GM12878 (cell line): ENCODE data around the gene PPP1R13L. TPM values are rescaled to one million over a fixed set of nuclear protein-coding genes. Genes with fewer than 3 reads are reported as not detected.

Experiments
- ATAC-seq: fragments of 200-7000 bp; cut with Tn5 transposase; 3 replicates; pipeline ENCODE4 v1.9.1; 2020; ENCODE audit warnings: mild to moderate bottlenecking, moderate library complexity
- BruUV-seq: library from RNA; stranded (reverse); fragments of 400-500 nt; replicated peaks from 2 replicates; lab custom pipeline; 2021; lab: Mats Ljungman, UMichigan
- CTCF ChIA-PET: fragments of 300-600 bp; sonication (Branson Sonifier 250); formaldehyde crosslinking; extraction: SDS; loops from one replicate; lab custom pipeline; 2021; ENCODE audit warnings: inconsistent platforms; lab: Yijun Ruan, JAX
- POLR2A ChIA-PET: fragments of 350-600 bp; formaldehyde crosslinking; extraction: SDS; loops from one replicate; lab custom pipeline; 2021; ENCODE audit warnings: inconsistent platforms; lab: Charles Lee
- RAD21 ChIA-PET: fragments of 300-600 bp; sonication (Branson Sonifier 250); formaldehyde crosslinking; loops from one replicate; lab custom pipeline; 2023; ENCODE audit warnings: antibody characterized with exemption; ENCODE audit not compliant: unreplicated experiment; lab: Charles Lee
- SMC1A ChIA-PET: fragments of 300-600 bp; sonication (Branson Sonifier 250); formaldehyde crosslinking; loops from one replicate; lab custom pipeline; 2023; ENCODE audit not compliant: unreplicated experiment, uncharacterized antibody; lab: Charles Lee
- DNase-seq: peaks from one replicate; pipeline ENCODE4 v3.0.0-alpha.2; 2011; ENCODE audit warnings: low read depth, low spot score
- FAIRE-seq: peaks from 3 replicates; lab custom pipeline; 2011; peaks lifted over from hg19 to GRCh38; lab: Jason Lieb, UNC
- H2AFZ ChIP-seq: 2 replicates; pipeline ENCODE4 v1.6.0; 2011; ENCODE audit warnings: low read depth, low read length, control low read depth; ENCODE audit not compliant: control insufficient read depth
- H3K27ac ChIP-seq: 2 replicates; pipeline ENCODE4 v1.5.1; 2011; ENCODE audit warnings: control low read depth; ENCODE audit not compliant: control insufficient read depth, insufficient read depth
- H3K27me3 ChIP-seq, 2 experiments: replicated peaks in 1 of 2; 2 replicates each; pipeline versions ENCODE4 v1.6.0 to v1.6.1; 2011; ENCODE audit warnings: low read length in 1 of 2; ENCODE audit not compliant: control insufficient read depth in 2 of 2, insufficient read depth in 2 of 2
- H3K36me3 ChIP-seq, 2 experiments: 2 replicates each; pipeline ENCODE4 v1.5.1; 2011; ENCODE audit warnings: low read length in 1 of 2; ENCODE audit not compliant: control insufficient read depth in 2 of 2, insufficient read depth in 2 of 2
- H3K4me1 ChIP-seq: 2 replicates; pipeline ENCODE4 v1.6.1; 2011; ENCODE audit warnings: mild to moderate bottlenecking, low read length, moderate library complexity, mixed read lengths; ENCODE audit not compliant: control insufficient read depth, insufficient read depth
- H3K4me2 ChIP-seq: 2 replicates; pipeline ENCODE4 v1.6.0; 2011; ENCODE audit warnings: control low read depth; ENCODE audit not compliant: control insufficient read depth, insufficient read depth
- H3K4me3 ChIP-seq: fragments of 200-600 bp; sonication (generic); 2 replicates; pipeline ENCODE4 v1.5.1; 2016
- H3K79me2 ChIP-seq: 2 replicates; pipeline ENCODE4 v1.6.0; 2011; ENCODE audit warnings: low read length; ENCODE audit not compliant: control insufficient read depth, insufficient read depth
- H3K9ac ChIP-seq: 2 replicates; pipeline ENCODE4 v1.8.0; 2011; ENCODE audit warnings: low read length, control low read depth, mixed read lengths; ENCODE audit not compliant: control insufficient read depth, insufficient read depth
- H3K9me3 ChIP-seq: replicated peaks from 3 replicates; pipeline ENCODE4 v1.5.1; 2011; ENCODE audit warnings: mild to moderate bottlenecking, low read length; ENCODE audit not compliant: control insufficient read depth, insufficient read depth
- H4K20me1 ChIP-seq: 2 replicates; pipeline ENCODE4 v1.6.0; 2011; ENCODE audit not compliant: control insufficient read depth, insufficient read depth
- BMI1 ChIP-seq: fragments of 450-650 bp; IDR thresholded peaks from 2 replicates; pipeline ENCODE4 v1.6.1; 2016; ENCODE audit warnings: mild to moderate bottlenecking, moderate library complexity, borderline replicate concordance
- CBX5 ChIP-seq: sonication (generic); IDR thresholded peaks from 2 replicates; pipeline ENCODE4 v1.6.1; 2016; ENCODE audit warnings: low read depth, moderate library complexity, mild to moderate bottlenecking, inconsistent platforms
- CREM ChIP-seq: IDR thresholded peaks from 2 replicates; pipeline ENCODE4 v1.6.1; 2014; ENCODE audit warnings: antibody characterized with exemption, low read depth
- ELK1 ChIP-seq: IDR thresholded peaks from 2 replicates; pipeline ENCODE4 v1.6.1; 2012; ENCODE audit warnings: low read depth, low read length, improper control_type of control experiment
- HSF1 ChIP-seq: fragments of 150-350 bp; IDR thresholded peaks from 2 replicates; pipeline ENCODE4 v1.6.1; 2014; ENCODE audit warnings: mild to moderate bottlenecking, low read depth, low read length
- IRF3 ChIP-seq: fragments of 450-650 bp; IDR thresholded peaks from 2 replicates; pipeline ENCODE4 v1.6.1; 2014; ENCODE audit warnings: mild to moderate bottlenecking
- KAT2A ChIP-seq: conservative IDR thresholded peaks from 2 replicates; pipeline ENCODE4 v1.6.1; 2011; ENCODE audit warnings: low read depth, low read length; ENCODE audit not compliant: control insufficient read depth
- MLLT1 ChIP-seq: fragments of 450-650 bp; IDR thresholded peaks from 2 replicates; pipeline ENCODE4 v1.6.1; 2016; ENCODE audit warnings: mild to moderate bottlenecking
- NBN ChIP-seq: fragments of 450-650 bp; IDR thresholded peaks from 2 replicates; pipeline ENCODE4 v1.6.1; 2016
- NFXL1 ChIP-seq: fragments of 450-650 bp; IDR thresholded peaks from 2 replicates; pipeline ENCODE4 v1.6.1; 2017; ENCODE audit warnings: antibody characterized with exemption, mild to moderate bottlenecking, borderline replicate concordance
- PBX3 ChIP-seq: IDR thresholded peaks from 2 replicates; pipeline ENCODE4 v1.6.1; 2011; ENCODE audit warnings: mild to moderate bottlenecking, low read depth, low read length, moderate library complexity; ENCODE audit not compliant: insufficient replicate concordance
- PKNOX1 ChIP-seq: fragments of 450-650 bp; IDR thresholded peaks from 2 replicates; pipeline ENCODE4 v1.6.1; 2016; ENCODE audit warnings: mild to moderate bottlenecking
- POLR2A ChIP-seq: IDR thresholded peaks from 2 replicates; pipeline ENCODE4 v1.6.1; 2011; ENCODE audit warnings: low read depth, mild to moderate bottlenecking, low read length
- STAT1 ChIP-seq: fragments of 450-650 bp; conservative IDR thresholded peaks from 2 replicates; pipeline ENCODE4 v1.6.1; 2014; ENCODE audit warnings: antibody characterized with exemption, mild to moderate bottlenecking
- TBL1XR1 ChIP-seq: IDR thresholded peaks from 2 replicates; pipeline ENCODE4 v1.6.1; 2012; ENCODE audit warnings: low read depth, low read length, improper control_type of control experiment
- WRNIP1 ChIP-seq: IDR thresholded peaks from 2 replicates; pipeline ENCODE4 v1.6.1; 2011; ENCODE audit warnings: low read depth, low read length, improper control_type of control experiment, borderline replicate concordance
- ZNF207 ChIP-seq: fragments of 450-650 bp; IDR thresholded peaks from 2 replicates; pipeline ENCODE4 v1.6.1; 2014; ENCODE audit warnings: antibody characterized with exemption, mild to moderate bottlenecking, borderline replicate concordance
- ZNF217 ChIP-seq: fragments of 450-650 bp; IDR thresholded peaks from 2 replicates; pipeline ENCODE4 v1.6.1; 2017; ENCODE audit warnings: antibody characterized with exemption, mild to moderate bottlenecking
- ZNF24 ChIP-seq: fragments of 450-650 bp; IDR thresholded peaks from 2 replicates; pipeline ENCODE4 v1.6.1; 2017; ENCODE audit warnings: antibody characterized with exemption, mild to moderate bottlenecking
- WGBS: methylation state at CpG from one replicate; pipeline ENCODE4 v1.1.6; 2016; ENCODE audit warnings: low lambda C conversion rate; ENCODE audit not compliant: insufficient replicate concordance, insufficient coverage; ENCODE audit errors: missing lambda C conversion rate; 5-methylcytosine and 5-hydroxymethylcytosine counted together
- in situ Hi-C: fragments of 300-500 bp; cut with MboI; formaldehyde crosslinking; loops from 9 replicates; pipeline ENCODE4 v1.14.3; 2018; ENCODE audit warnings: mixed read lengths
- intact Hi-C: fragments of 100-400 bp; cut with micrococcal nuclease; formaldehyde crosslinking; loops from one replicate; pipeline ENCODE4 v1.14.2; 2022; ENCODE audit not compliant: unreplicated experiment
- polyA plus RNA-seq, 11 experiments: library from polyadenylated mRNA; depleted of rRNA in 4 of 11; unstranded in 6 of 11; stranded (reverse) in 5 of 11; fragments of >200 nt; fragmentation: Nextera tagmentation in 4 of 11; fragmentation: Illumina TruSeq in 1 of 11; extraction: Ambion mirVana in 4 of 11; extraction: Trizol in 1 of 11; gene quantifications; 1 replicate in 1 of 11; 2 replicates in 10 of 11; pipeline versions ENCODE4 v1.2.1 to v1.2.3, GENCODE V29; 2011 to 2016; ENCODE audit warnings: inconsistent platforms in 2 of 11, missing spikeins in 2 of 11, low read depth in 1 of 11
- total RNA-seq, 4 experiments: library from RNA; depleted of rRNA in 3 of 4; stranded (reverse); fragments of >200 nt in 3 of 4; fragmentation: Illumina TruSeq in 1 of 4; extraction: Trizol in 1 of 4; gene quantifications; 2 replicates each; pipeline versions ENCODE4 v1.2.1 to v1.2.3, GENCODE V29; 2013 to 2021

Gene PPP1R13L
- total and polyA plus RNA-seq, 10 of the 15 experiments (the other 5 are each of a cell fraction or from before 2014, with no cell fraction given) = 0.40 to 10.0 (median 2.5) TPM

GRCh38 chr19:45442408-45442777 is 37.5 kb upstream of the PPP1R13L start:
- in situ Hi-C loops = loop anchor here (5.0 kb wide), 1 partner anchor 35 kb away; no protein-coding TSS in a partner anchor
- no peak for TF ChIP-seq ZNF24
- TF ChIP-seq BMI1 = no peak
- no peak for TF ChIP-seq PBX3
- no peak for TF ChIP-seq ELK1
- no peak for TF ChIP-seq NFXL1
- TF ChIP-seq ZNF207 = no peak
- TF ChIP-seq KAT2A = no peak
- no peak for TF ChIP-seq ZNF217
- no peak for TF ChIP-seq STAT1
- TF ChIP-seq HSF1 = no peak
- TF ChIP-seq NBN = no peak
- no peak for TF ChIP-seq WRNIP1
- no peak for TF ChIP-seq MLLT1
- TF ChIP-seq IRF3 = no peak
- no peak for TF ChIP-seq CREM
- no peak for TF ChIP-seq PKNOX1
- TF ChIP-seq POLR2A = no peak
- TF ChIP-seq TBL1XR1 = no peak
- no peak for TF ChIP-seq CBX5

More at GRCh38 chr19:45442408-45442777, 37.5 kb upstream of the PPP1R13L start:
- no peaks in the 10 kb centered on the region for H3K36me3 ChIP-seq
- no peak overlapping the region for H3K4me3 ChIP-seq
- ATAC-seq (no peak), DNase-seq (no peak), FAIRE-seq (no peak)
- no peak overlapping the region for H2AFZ ChIP-seq
- peaks cover 23% of the 10 kb centered on the region for H3K4me1 ChIP-seq
- no TSS peak for BruUV-seq
- H3K9ac ChIP-seq = no peak overlapping the region
- POLR2A ChIA-PET = interaction anchor here (0.6 to 0.7 kb wide), 2 partner anchors 26 to 266 kb away, joined by 3 to 4 read pairs; partner anchors contain the start of gene FOSB
- intact Hi-C loops = loop anchor here (5.0 kb wide), 1 partner anchor 200 kb away; no protein-coding TSS in a partner anchor
- no peaks in the 10 kb centered on the region for H3K9me3 ChIP-seq
- SMC1A ChIA-PET = interaction anchor here (6.0 kb wide), 1 partner anchor 37 kb away, joined by 145 read pairs; no protein-coding TSS in a partner anchor
- no peak overlapping the region for H3K27ac ChIP-seq
- no peaks in the 10 kb centered on the region for H3K27me3 ChIP-seq
- no peaks in the 10 kb centered on the region for H3K79me2 ChIP-seq
- RAD21 ChIA-PET = no interaction called here
- no peak overlapping the region for H3K4me2 ChIP-seq
- H4K20me1 ChIP-seq = no peaks in the 10 kb centered on the region
- CTCF ChIA-PET = interaction anchor here (0.6 to 6.6 kb wide), 4 partner anchors 26 to 200 kb away, joined by 3 to 385 read pairs (median 37); partner anchors contain the start of gene FOSB
- 100% methylated on average over 2 of the region's 2 CpGs for WGBS
